HG03442 (cell line): ENCODE results near the gene OSER1.

Experiments used
- ATAC-seq: cut with Tn5 transposase; IDR thresholded peaks from one replicate; pipeline ENCODE4 v1.9.1; 2021; ENCODE audit warnings: mild to moderate bottlenecking, moderate library complexity; ENCODE audit not compliant: unreplicated experiment

OSER1 gene

GRCh38 chr20:44228465-44229258, 18.1 kb upstream of the OSER1 start:
- no peak for ATAC-seq

- no peak for ATAC-seq
Observed at GRCh38 chr20:44224637-44225036, 14.1 kb upstream of the OSER1 start.

GRCh38 chr20:44223721-44224120, 13.2 kb upstream of the OSER1 start:
- ATAC-seq: no peak

- no peak for ATAC-seq
Observed at GRCh38 chr20:44222633-44223368, 12.2 kb upstream of the OSER1 start.

GRCh38 chr20:44222027-44222426, 11.5 kb upstream of the OSER1 start:
- no peak for ATAC-seq

GRCh38 chr20:44221368-44221954, 10.9 kb upstream of the OSER1 start:
- ATAC-seq: no peak

GRCh38 chr20:44219791-44220190, 9.2 kb upstream of the OSER1 start:
- no peak for ATAC-seq

- no peak for ATAC-seq
Observed at GRCh38 chr20:44219170-44219730, 8.7 kb upstream of the OSER1 start.

- ATAC-seq: no peak
Observed at GRCh38 chr20:44218446-44218845, 7.9 kb upstream of the OSER1 start.

GRCh38 chr20:44217342-44218092, 6.9 kb upstream of the OSER1 start:
- ATAC-seq: no peak

GRCh38 chr20:44215125-44215524, 4.6 kb upstream of the OSER1 start:
- ATAC-seq: no peak

GRCh38 chr20:44212792-44213191, 2.2 kb upstream of the OSER1 start:
- no peak for ATAC-seq

- ATAC-seq: no peak
Observed at GRCh38 chr20:44211177-44212039, 837 bp upstream of the OSER1 start.

GRCh38 chr20:44209686-44210405, 725 bp downstream of the OSER1 start:
- no peak for ATAC-seq

GRCh38 chr20:44208770-44209169, 1.8 kb downstream of the OSER1 start:
- ATAC-seq: no peak

GRCh38 chr20:44208165-44208564, 2.4 kb downstream of the OSER1 start:
- ATAC-seq: no peak

GRCh38 chr20:44207126-44207723, 3.3 kb downstream of the OSER1 start:
- ATAC-seq: no peak

GRCh38 chr20:44206132-44206531, 4.4 kb downstream of the OSER1 start:
- ATAC-seq: no peak

GRCh38 chr20:44204832-44205215, 5.7 kb downstream of the OSER1 start:
- ATAC-seq: no peak
